ENCODE data around the gene ARHGEF17. TPM values are rescaled to one million over a fixed set of nuclear protein-coding genes. Genes with fewer than 3 reads are reported as not detected.

ARHGEF17 gene
- total and polyA plus RNA-seq, 2 of the 8 experiments (the other 6 are each of a cell fraction or from before 2014, with no cell fraction given) = 11.3 to 14.6 TPM

- Histone ChIP-seq H4K20me1 (replicated peaks in 1 of 2; ENCODE audit: control insufficient read depth in 1 of 2, insufficient read depth in 2 of 2, low read length in 2 of 2) (peaks cover 4 to 5% of the 10 kb centered on the region in 2 experiments), H3K4ac (replicated peaks; ENCODE audit: insufficient read length, low read depth, low read length) (no peak overlapping the region), H4K91ac (replicated peaks; ENCODE audit: insufficient read length, low read length) (no peak overlapping the region), H2BK5ac (ENCODE audit: low read depth, low read length) (0 out of 2 replicates have a peak overlapping the region, but pooled peaks have one; percentile 19), H3K79me1 (ENCODE audit: low read depth, low read length) (no peaks in the 10 kb centered on the region), H2AK5ac (ENCODE audit: low read depth, low read length) (no peak overlapping the region), H3K4me2 (ENCODE audit: insufficient read depth in 1 of 2, low read depth in 2 of 2, low read length in 2 of 2) (no peak overlapping the region), H3K23me2 (ENCODE audit: low read depth, low read length) (no peaks in the 10 kb centered on the region), H3K36me3 (ENCODE audit: control insufficient read depth in 2 of 4, insufficient read depth in 4 of 4, low read length in 3 of 4) (no peaks in the 10 kb centered on the region), H3K4me3 (ENCODE audit: extremely low read depth in 1 of 4, insufficient read depth in 2 of 4, low read depth in 3 of 4, low read length in 4 of 4) (no peak overlapping the region), H2BK15ac (ENCODE audit: low read length) (no peak overlapping the region), H3K23ac (ENCODE audit: insufficient read length) (no peak overlapping the region), H3K9me3 (ENCODE audit: insufficient read depth in 2 of 2, low read depth in 1 of 2, low read length in 1 of 2) (no peaks in the 10 kb centered on the region), H3K14ac (ENCODE audit: insufficient read length) (no peak overlapping the region), H3K27ac (ENCODE audit: low read depth, low read length) (no peak overlapping the region), H3K9ac (replicated peaks in 1 of 4; ENCODE audit: extremely low read depth in 1 of 4, low read depth in 3 of 4, low read length in 3 of 4) (no peak overlapping the region), H3K79me2 (ENCODE audit: control insufficient read depth in 1 of 2, insufficient read depth in 2 of 2, low read length in 2 of 2) (no peaks in the 10 kb centered on the region), H2AFZ (ENCODE audit: low read length) (no peak overlapping the region), H4K5ac (ENCODE audit: insufficient read length, low read depth, low read length) (no peak overlapping the region), H4K8ac (ENCODE audit: extremely low read depth, insufficient read depth, low read length) (no peak overlapping the region; the same call in 1 of the 2 replicates), H3K56ac (replicated peaks; ENCODE audit: insufficient read length, low read depth, low read length) (no peak overlapping the region), H2BK12ac (ENCODE audit: low read depth, low read length) (no peak overlapping the region), H3K27me3 (replicated peaks in 1 of 4; ENCODE audit: control insufficient read depth in 3 of 4, extremely low read depth in 1 of 4, insufficient read depth in 3 of 4, low read length in 3 of 4) (no peaks in the 10 kb centered on the region), H2BK20ac (ENCODE audit: low read length) (no peak overlapping the region), H2BK120ac (replicated peaks; ENCODE audit: low read depth, low read length) (no peak overlapping the region), H3K4me1 (replicated peaks in 1 of 4; ENCODE audit: control insufficient read depth in 3 of 4, insufficient read depth in 4 of 4, low read length in 3 of 4) (peaks cover 0 to 3% (median 2%) of the 10 kb centered on the region in 4 experiments; a peak in 5 of 7 replicates), H3K18ac (ENCODE audit: extremely low read depth, low read length) (no peak overlapping the region)
- DNase-seq (ENCODE audit: low read depth in 1 of 2, low spot score in 2 of 2) (no peak), FAIRE-seq (no peak)
- ChIA-PET CTCF (ENCODE audit: partially characterized antibody) (interaction anchor here (1.4 to 59.1 kb wide), 10 partner anchors 10 to 266 kb away, joined by 3 to 1456 read pairs (median 6); no protein-coding TSS in a partner anchor), POLR2A (ENCODE audit: partially characterized antibody) (interaction anchor here (0.9 to 1.5 kb wide), 4 partner anchors 10 to 27 kb away, joined by 3 to 4 read pairs (median 3); no protein-coding TSS in a partner anchor)
- 90% methylated on average over 2 of the region's 2 CpGs; no CpG with 5 or more reads in 1 of the 2 experiments for WGBS, 2 experiments (ENCODE audit: extremely low coverage in 1 of 2, insufficient coverage in 1 of 2, insufficient read length in 1 of 2, insufficient replicate concordance in 2 of 2, low coverage in 1 of 2, low lambda C conversion rate in 2 of 2, missing lambda C conversion rate in 1 of 2)
- no peak for TF ChIP-seq RXRA (IDR thresholded peaks at IDR 0.05; ENCODE audit: insufficient read depth, low read depth, low read length)
- peak; percentile 18; the same call in 1 of the 2 replicates for TF ChIP-seq POLR2AphosphoS5 (IDR thresholded peaks at IDR 0.05; ENCODE audit: low read depth, low read length)
Measured at GRCh38 chr11:73398721-73399120, 90.6 kb downstream of the ARHGEF17 start.

Data from H1 (cell line).